Superior temporal gyrus (tissue), 1 donor: ENCODE data around the gene SLC12A3.
A peak's percentile ranks its signal among the peaks of the same experiment; 100 is the strongest.

ENCODE experiments used
- DNase-seq: peaks from one replicate; pipeline ENCODE4 v3.0.0-alpha.2; 2016; ENCODE audit errors: extremely low spot score

SLC12A3 gene

GRCh38 chr16:56886296-56886695, 21.3 kb downstream of the SLC12A3 start:
- DNase-seq = no peak

- DNase-seq = no peak
These were observed 21.8 kb downstream of the SLC12A3 start for GRCh38 chr16:56886826-56887225.

DNA sequence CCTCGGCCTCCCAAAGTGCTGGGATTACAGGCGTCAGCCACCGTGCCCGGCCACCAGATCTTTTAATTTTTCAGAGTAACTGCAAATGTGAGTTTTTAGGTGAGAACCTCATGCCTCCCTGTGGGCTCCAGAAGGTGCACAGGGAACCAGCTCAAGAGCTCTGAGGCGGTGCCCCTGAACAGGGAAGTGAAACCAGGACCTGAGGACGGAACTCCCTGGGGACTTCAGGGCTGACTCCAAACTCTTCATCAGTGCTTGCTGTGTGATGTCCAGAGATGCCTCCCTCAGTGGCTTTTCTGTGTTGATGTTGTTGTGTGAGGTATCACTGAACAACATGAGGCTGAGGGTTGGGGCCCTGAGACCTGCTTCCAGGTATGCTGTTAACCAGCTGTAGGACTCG, 23.8 kb downstream of the SLC12A3 start:
- no peak for DNase-seq

GRCh38 chr16:56889206-56889605, 24.2 kb downstream of the SLC12A3 start:
- DNase-seq = no peak

GRCh38 chr16:56891685-56892084, 26.7 kb downstream of the SLC12A3 start:
- DNase-seq = no peak

DNA sequence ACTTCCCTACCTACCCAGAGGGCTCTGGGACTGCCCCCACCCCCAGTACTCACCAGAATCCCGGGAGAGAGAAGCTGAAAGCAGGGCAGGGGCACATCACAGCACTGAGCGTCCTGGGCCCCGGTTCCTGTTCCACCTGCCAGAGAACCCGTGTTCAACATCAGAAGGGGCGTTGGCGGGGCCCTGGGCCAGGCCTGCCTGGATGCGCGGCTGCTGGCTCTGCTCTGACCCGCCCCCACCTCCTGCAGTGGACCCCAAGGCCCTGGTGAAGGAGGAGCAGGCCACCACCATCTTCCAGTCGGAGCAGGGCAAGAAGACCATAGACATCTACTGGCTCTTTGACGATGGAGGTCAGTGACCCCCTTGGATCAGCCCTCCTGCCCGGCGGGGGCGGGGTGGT, 27.7 kb downstream of the SLC12A3 start:
- no peak for DNase-seq

DNA sequence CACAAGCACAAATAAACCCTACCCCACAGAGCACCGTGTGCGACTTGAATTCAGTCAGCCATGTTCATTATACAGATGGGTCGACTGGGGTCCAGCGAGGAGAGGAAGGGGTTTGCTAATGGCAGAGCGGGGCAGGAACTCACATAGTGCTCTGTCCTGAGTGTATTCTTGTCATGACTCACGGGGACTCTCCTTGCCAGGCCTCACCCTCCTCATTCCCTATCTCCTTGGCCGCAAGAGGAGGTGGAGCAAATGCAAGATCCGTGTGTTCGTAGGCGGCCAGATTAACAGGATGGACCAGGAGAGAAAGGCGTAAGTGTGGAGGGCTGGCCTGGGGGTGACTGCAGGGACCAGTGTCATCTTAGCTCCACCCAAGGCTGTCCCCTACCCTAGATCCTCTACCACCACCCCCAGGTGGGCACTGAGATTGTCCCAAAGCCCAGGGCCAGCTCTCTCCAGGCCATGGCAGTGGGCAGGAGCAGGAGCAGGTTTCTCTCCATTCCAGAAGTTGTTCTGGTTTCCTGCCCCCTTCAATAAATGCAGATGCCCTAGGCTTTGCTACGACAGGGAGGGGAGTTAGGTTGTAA, 29.4 kb downstream of the SLC12A3 start:
- DNase-seq = no peak

- DNase-seq = no peak
These were observed 30.8 kb downstream of the SLC12A3 start for GRCh38 chr16:56895813-56896212.

GRCh38 chr16:56896244-56896643, 31.2 kb downstream of the SLC12A3 start:
- DNase-seq = no peak

GRCh38 chr16:56897026-56897799, 32.2 kb downstream of the SLC12A3 start:
- DNase-seq = no peak

DNA sequence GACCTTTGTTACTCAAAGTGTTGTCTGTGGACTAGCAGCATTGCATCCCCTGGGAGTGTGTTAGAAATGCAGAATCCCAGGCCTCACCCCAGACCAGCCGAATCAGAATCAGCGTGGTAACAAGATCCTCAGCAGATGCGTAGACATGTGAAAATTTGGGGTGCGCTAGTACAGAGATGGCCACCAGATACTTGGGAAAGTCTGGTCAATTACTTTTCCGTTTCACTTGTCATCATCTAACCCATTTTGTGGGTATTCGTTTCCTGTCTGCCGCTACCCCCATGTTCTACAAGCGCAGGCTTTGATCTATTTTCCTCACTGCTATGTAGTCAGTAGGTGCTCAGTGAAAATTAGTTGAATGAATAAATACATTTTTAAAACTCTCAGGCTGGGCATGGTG, 33.8 kb downstream of the SLC12A3 start:
- no peak for DNase-seq

- DNase-seq = no peak
These were observed 38.9 kb downstream of the SLC12A3 start for GRCh38 chr16:56903866-56904265.

DNA sequence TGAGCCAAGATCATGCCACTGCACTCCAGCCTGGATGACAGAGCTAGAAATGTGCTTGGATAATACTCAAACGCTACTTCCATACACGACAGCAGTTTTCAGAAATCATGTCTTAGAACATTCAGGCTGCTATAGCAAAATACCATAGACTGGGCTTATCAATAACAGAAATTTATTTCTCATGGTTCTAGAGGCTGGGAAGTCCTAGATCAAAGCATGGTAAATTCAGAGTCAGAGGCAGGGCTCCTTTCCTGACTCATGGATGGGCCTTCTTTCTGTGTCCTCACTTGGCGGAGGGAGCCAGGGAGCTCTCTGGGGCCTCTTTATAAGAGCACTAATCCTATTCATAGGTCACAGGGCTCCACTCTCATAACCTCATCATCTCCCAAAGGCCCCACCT, 42.4 kb downstream of the SLC12A3 start:
- no peak for DNase-seq

- DNase-seq = no peak
These were observed 44.5 kb downstream of the SLC12A3 start for GRCh38 chr16:56909527-56909979.

GRCh38 chr16:56910112-56910511, 45.1 kb downstream of the SLC12A3 start:
- no peak for DNase-seq

- no peak for DNase-seq
These were observed 45.9 kb downstream of the SLC12A3 start for GRCh38 chr16:56910654-56911539.

DNA sequence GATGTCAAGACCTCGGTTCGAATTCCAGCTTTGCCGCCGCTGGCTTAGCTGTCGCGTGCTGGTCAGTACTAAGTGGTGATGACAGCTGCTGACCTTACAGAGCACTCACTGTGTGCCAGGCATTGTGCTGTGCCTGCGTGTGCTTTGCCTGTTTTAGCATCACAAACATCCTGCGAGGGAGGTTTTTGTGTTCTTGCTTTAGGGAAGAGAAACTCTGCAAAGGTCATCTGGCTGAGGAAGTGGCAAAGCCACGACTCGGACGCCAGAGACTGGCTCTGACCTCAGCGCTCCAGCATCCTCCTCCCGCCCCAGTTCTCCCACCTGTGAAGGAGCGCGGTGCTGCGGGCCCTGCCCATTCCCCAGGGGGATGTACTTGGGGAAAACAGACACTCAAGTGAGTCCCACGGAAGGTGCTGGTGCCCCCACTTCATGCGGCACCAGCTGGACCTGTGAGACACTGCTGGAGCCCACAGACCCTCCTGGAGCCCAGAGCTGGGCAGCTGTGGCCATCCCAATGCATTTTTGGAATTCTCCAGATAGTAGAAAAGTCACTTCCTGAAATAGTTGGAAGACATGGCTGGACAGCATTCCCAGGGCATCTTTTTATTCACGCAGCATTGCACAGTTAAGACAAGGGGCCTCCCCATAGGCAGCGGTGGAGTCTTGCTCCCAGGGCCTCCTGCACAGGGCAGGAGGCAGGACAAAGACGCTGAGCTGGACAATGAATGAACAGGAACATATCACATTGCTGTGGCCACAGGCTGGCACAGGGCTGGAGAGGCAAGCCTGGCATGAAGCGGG, 47.0 kb downstream of the SLC12A3 start:
- DNase-seq = peak; percentile 24

- no peak for DNase-seq
These were observed 48.0 kb downstream of the SLC12A3 start for GRCh38 chr16:56912746-56913708.

- no peak for DNase-seq
These were observed 49.9 kb downstream of the SLC12A3 start for GRCh38 chr16:56914896-56915295.

DNA sequence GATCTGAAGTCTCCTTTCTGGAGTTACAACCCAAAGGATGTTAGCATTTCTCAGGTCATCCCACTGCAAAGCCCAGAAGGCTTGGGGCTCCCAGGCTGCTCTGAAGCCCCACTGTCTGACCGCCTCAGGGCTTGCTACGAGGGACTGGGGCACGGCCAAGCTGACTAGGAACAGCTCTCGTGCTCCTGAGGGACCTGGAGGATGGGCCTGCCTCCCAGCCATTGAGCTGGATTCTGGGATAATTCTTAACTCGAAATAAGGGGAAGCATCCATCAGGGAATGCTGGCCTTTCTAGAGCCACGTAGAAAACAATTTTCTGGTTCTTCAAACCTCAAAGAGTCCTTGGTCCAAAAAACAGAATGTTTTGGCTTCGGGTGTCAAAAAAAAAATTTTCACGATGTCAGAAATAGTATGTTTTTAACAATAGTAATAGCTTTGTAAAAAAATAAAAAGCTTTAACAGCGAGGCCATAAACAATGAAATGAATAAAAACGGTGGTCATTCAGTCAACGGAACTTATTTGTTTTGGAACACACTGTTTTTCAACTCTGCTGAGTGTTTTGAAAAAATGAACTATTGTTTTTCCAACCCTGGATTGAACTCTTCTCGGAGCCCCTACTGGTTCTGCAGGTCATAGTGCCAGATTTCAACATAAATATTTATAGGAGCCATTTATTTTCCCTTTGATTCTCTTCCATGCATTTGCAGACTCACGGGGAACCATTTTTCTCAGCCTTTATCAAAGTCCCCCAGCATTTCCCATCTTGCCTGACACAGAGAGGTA, 50.5 kb downstream of the SLC12A3 start:
- DNase-seq = no peak
